HepG2 (cell line): ENCODE data around the gene PLA2G4F. TPM values are rescaled to one million over a fixed set of nuclear protein-coding genes. Genes with fewer than 3 reads are reported as not detected.

ENCODE experiments used
- ATAC-seq: fragments of 200-7000 bp; cut with Tn5 transposase; 3 replicates; pipeline ENCODE4 v1.9.1; 2020; ENCODE audit warnings: mild to moderate bottlenecking, moderate library complexity
- BruUV-seq: library from RNA; stranded (reverse); fragments of 400-500 nt; replicated peaks from 2 replicates; lab custom pipeline; 2021; lab: Mats Ljungman, UMichigan
- CTCF ChIA-PET: fragments of 300-600 bp; formaldehyde crosslinking; extraction: SDS; loops from one replicate; lab custom pipeline; 2021; ENCODE audit warnings: low total read pairs, inconsistent platforms, low intra/inter-chr PET ratio; lab: Yijun Ruan, JAX
- POLR2A ChIA-PET: fragments of 350-600 bp; sonication (Branson Sonifier 250); formaldehyde crosslinking; loops from one replicate; lab custom pipeline; 2020; ENCODE audit warnings: antibody characterized with exemption, inconsistent platforms; lab: Yijun Ruan, JAX
- DNase-seq: peaks from one replicate; pipeline ENCODE4 v3.0.0-alpha.2; 2015; ENCODE audit warnings: low spot score
- FAIRE-seq: peaks from 3 replicates; lab custom pipeline; 2011; peaks lifted over from hg19 to GRCh38; lab: Jason Lieb, UNC
- H2AFZ ChIP-seq: one replicate; pipeline ENCODE4 v1.6.1; 2011; ENCODE audit warnings: low read length, inconsistent platforms
- H3K27ac ChIP-seq: fragments of 300-600 bp; 3 replicates; pipeline ENCODE4 v1.8.0; 2011; ENCODE audit warnings: mixed run types, mild to moderate bottlenecking, mixed read lengths, low read length, inconsistent platforms; ENCODE audit not compliant: insufficient read depth; ENCODE audit errors: extremely low read length
- H3K27me3 ChIP-seq, 2 experiments: fragments of 200-600 bp in 1 of 2; 2 replicates in 1 of 2; 3 replicates in 1 of 2; pipeline versions ENCODE4 v1.6.0 to v1.8.0; 2011; ENCODE audit warnings: low read length in 2 of 2, mild to moderate bottlenecking in 2 of 2, moderate library complexity in 2 of 2, inconsistent platforms in 1 of 2; ENCODE audit not compliant: insufficient read depth in 2 of 2, control insufficient read depth in 1 of 2
- H3K36me3 ChIP-seq, 2 experiments: fragments of 200-600 bp in 1 of 2; replicated peaks in 1 of 2; 2 replicates in 1 of 2; 3 replicates in 1 of 2; pipeline versions ENCODE4 v1.5.1 to v1.8.0; 2011; ENCODE audit warnings: low read length in 2 of 2, inconsistent platforms in 1 of 2; ENCODE audit not compliant: insufficient read depth in 2 of 2, control insufficient read depth in 1 of 2
- H3K4me1 ChIP-seq: 2 replicates; pipeline ENCODE4 v1.5.1; 2012; ENCODE audit warnings: low read length, inconsistent platforms; ENCODE audit not compliant: insufficient read depth
- H3K4me2 ChIP-seq: 2 replicates; pipeline ENCODE4 v1.6.0; 2011; ENCODE audit warnings: low read depth, low read length, inconsistent platforms
- H3K4me3 ChIP-seq, 3 experiments: fragments of 200-600 bp in 1 of 3; sonication (generic), shearing (Covaris generic) in 1 of 3; replicated peaks in 1 of 3; 2 replicates each; pipeline ENCODE4 v1.5.1; 2011 to 2016; ENCODE audit warnings: low read length in 3 of 3, inconsistent platforms in 2 of 3, low read depth in 2 of 3, mild to moderate bottlenecking in 2 of 3, control low read depth in 1 of 3, mixed read lengths in 1 of 3; ENCODE audit not compliant: insufficient read depth in 1 of 3
- H3K79me2 ChIP-seq: one replicate; pipeline ENCODE4 v1.6.1; 2011; ENCODE audit warnings: low read length, inconsistent platforms; ENCODE audit not compliant: insufficient read depth
- H3K9ac ChIP-seq: 2 replicates; pipeline ENCODE4 v1.6.0; 2011; ENCODE audit warnings: mild to moderate bottlenecking, low read depth, low read length, inconsistent platforms; ENCODE audit not compliant: insufficient read depth
- H3K9me3 ChIP-seq: 2 replicates; pipeline ENCODE4 v1.5.1; 2012; ENCODE audit warnings: mild to moderate bottlenecking, low read length
- H4K20me1 ChIP-seq: 2 replicates; pipeline ENCODE4 v1.6.0; 2011; ENCODE audit warnings: inconsistent platforms, mild to moderate bottlenecking, low read length, moderate library complexity; ENCODE audit not compliant: insufficient read depth
- AFF4 ChIP-seq: sonication (generic); formaldehyde crosslinking; IDR thresholded peaks from 2 replicates; pipeline ENCODE4 v1.4.0; 2020; ENCODE audit warnings: missing genetic modification reagents
- ATRX ChIP-seq: sonication (generic); formaldehyde crosslinking; IDR thresholded peaks from 2 replicates; pipeline ENCODE4 v1.4.0; 2020; ENCODE audit warnings: missing genetic modification reagents, borderline replicate concordance
- CBX2 ChIP-seq, 2 experiments: fragments of 200-600 bp in 1 of 2; sonication (generic); formaldehyde crosslinking in 1 of 2; IDR thresholded peaks; 2 replicates each; pipeline versions ENCODE4 v1.7.0 to v1.8.1; 2018 to 2022; ENCODE audit warnings: low read depth in 2 of 2, low read length in 1 of 2, mild to moderate bottlenecking in 1 of 2, missing genetic modification reagents in 1 of 2
- GPN1 ChIP-seq: sonication (generic); formaldehyde crosslinking; IDR thresholded peaks from 2 replicates; pipeline ENCODE4 v1.5.1; 2020; ENCODE audit warnings: missing genetic modification reagents, borderline replicate concordance
- HOMEZ ChIP-seq: IDR thresholded peaks from 2 replicates; pipeline ENCODE4 v1.6.1; 2016; ENCODE audit warnings: low read depth
- ZBTB2 ChIP-seq: sonication (generic); formaldehyde crosslinking; IDR thresholded peaks from 2 replicates; pipeline ENCODE4 v1.8.0; 2022; ENCODE audit warnings: low read depth, missing genetic modification reagents
- ZNF230 ChIP-seq: sonication (generic); formaldehyde crosslinking; IDR thresholded peaks from 2 replicates; pipeline ENCODE4 v1.4.0; 2020; ENCODE audit warnings: mild to moderate bottlenecking, missing genetic modification reagents
- WGBS: methylation state at CpG from one replicate; pipeline ENCODE4 v1.1.6; 2017; ENCODE audit warnings: low lambda C conversion rate; 5-methylcytosine and 5-hydroxymethylcytosine counted together
- in situ Hi-C: cut with HindIII; loops from 2 replicates; pipeline ENCODE4 v1.10.0; 2017; ENCODE audit warnings: low pct_unique_long_range_greater_than_20kb; ENCODE audit not compliant: extremely low pct_ligation_motif_present
- intact Hi-C: fragments of 100-400 bp; cut with micrococcal nuclease; formaldehyde crosslinking; loops from one replicate; pipeline ENCODE4 v1.10.0; 2022; ENCODE audit not compliant: unreplicated experiment
- polyA plus RNA-seq, 8 experiments: library from polyadenylated mRNA; depleted of rRNA in 3 of 8; stranded (reverse) in 7 of 8; unstranded in 1 of 8; fragments of >200 nt; fragmentation: Illumina TruSeq in 4 of 8; extraction: Trizol in 4 of 8; gene quantifications; 2 replicates each; pipeline versions ENCODE4 v1.2.1 to v1.2.3, GENCODE V29; 2011 to 2016; ENCODE audit warnings: low read depth in 4 of 8, missing spikeins in 1 of 8, mixed read lengths in 1 of 8; ENCODE audit not compliant: insufficient read depth in 1 of 8
- total RNA-seq, 5 experiments: library from RNA; depleted of rRNA; stranded (reverse); fragments of >200 nt; fragmentation: Illumina TruSeq; extraction: Trizol; gene quantifications; 2 replicates each; pipeline ENCODE4 v1.2.3, GENCODE V29; 2016; ENCODE audit warnings: low read depth in 1 of 5

Gene PLA2G4F
- total and polyA plus RNA-seq, 2 of the 13 experiments (the other 11 are each of a cell fraction or from before 2014, with no cell fraction given), result 0.07 TPM; not detected in 1

- Histone ChIP-seq H3K4me1 (peaks cover 13% of the 10 kb centered on the region; the same call in 1 of the 2 replicates), H3K4me3 (no peak overlapping the region), H3K79me2 (no peaks in the 10 kb centered on the region), H2AFZ (no peak overlapping the region), H3K9ac (no peak overlapping the region), H3K27ac (no peak overlapping the region), H3K4me2 (no peak overlapping the region), H3K27me3 (no peaks in the 10 kb centered on the region; a peak in 1 of 5 replicates), H3K36me3 (peaks cover 16 to 53% of the 10 kb centered on the region in 2 experiments), H3K9me3 (no peaks in the 10 kb centered on the region), H4K20me1 (no peaks in the 10 kb centered on the region)
- WGBS, result 99% methylated on average over 4 of the region's 4 CpGs
- FAIRE-seq, result no peak
- intact Hi-C loops (no loop called here), in situ Hi-C loops (no loop called here)
- ATAC-seq, result no peak
- no peak for TF ChIP-seq ZNF230 (CRISPR knock-in tag)
- no peak for TF ChIP-seq ZBTB2 (CRISPR knock-in tag)
- no peak for TF ChIP-seq HOMEZ (CRISPR knock-in tag)
- no peak for TF ChIP-seq CBX2 (IDR thresholded peaks at IDR 0.05; ENCODE audit: low read depth, low read length)
- TF ChIP-seq CBX2 (CRISPR knock-in tag; IDR thresholded peaks at IDR 0.05; ENCODE audit: low read depth), result no peak
- no peak for TF ChIP-seq AFF4 (CRISPR knock-in tag)
- no peak for TF ChIP-seq ATRX
- no peak for TF ChIP-seq GPN1 (CRISPR knock-in tag)
- no peak for DNase-seq
- ChIA-PET CTCF (no interaction called here), POLR2A (no interaction called here)
- no TSS peak for BruUV-seq
Observed at GRCh38 chr15:42184736-42185135, 28.3 kb upstream of the PLA2G4F start.
